ENCODE data around the gene GABRG3.

GABRG3 gene

GRCh38 chr15:27535445-27536129 is 564.6 kb downstream of the GABRG3 start:
- in situ Hi-C loops (cut with HindIII; ENCODE audit: low pct_ligation_motif_present, low pct_unique_long_range_greater_than_20kb, low sequenced_read_pairs), result no loop called here
- no peak for DNase-seq

GRCh38 chr15:27538325-27538724 is 567.3 kb downstream of the GABRG3 start:
- DNase-seq, result no peak
- in situ Hi-C loops (cut with HindIII; ENCODE audit: low pct_ligation_motif_present, low pct_unique_long_range_greater_than_20kb, low sequenced_read_pairs), result no loop called here

- in situ Hi-C loops (cut with HindIII; ENCODE audit: low pct_ligation_motif_present, low pct_unique_long_range_greater_than_20kb, low sequenced_read_pairs), result no loop called here
- DNase-seq, result no peak
These were observed 570.6 kb downstream of the GABRG3 start for GRCh38 chr15:27541581-27541980.

GRCh38 chr15:27545494-27546255 is 574.7 kb downstream of the GABRG3 start:
- in situ Hi-C loops (cut with HindIII; ENCODE audit: low pct_ligation_motif_present, low pct_unique_long_range_greater_than_20kb, low sequenced_read_pairs), result no loop called here
- DNase-seq, result peak; percentile 6

- in situ Hi-C loops (cut with HindIII; ENCODE audit: low pct_ligation_motif_present, low pct_unique_long_range_greater_than_20kb, low sequenced_read_pairs), result no loop called here
- DNase-seq, result peak; percentile 48
These were observed 578.8 kb downstream of the GABRG3 start for GRCh38 chr15:27549746-27550145.

DNA sequence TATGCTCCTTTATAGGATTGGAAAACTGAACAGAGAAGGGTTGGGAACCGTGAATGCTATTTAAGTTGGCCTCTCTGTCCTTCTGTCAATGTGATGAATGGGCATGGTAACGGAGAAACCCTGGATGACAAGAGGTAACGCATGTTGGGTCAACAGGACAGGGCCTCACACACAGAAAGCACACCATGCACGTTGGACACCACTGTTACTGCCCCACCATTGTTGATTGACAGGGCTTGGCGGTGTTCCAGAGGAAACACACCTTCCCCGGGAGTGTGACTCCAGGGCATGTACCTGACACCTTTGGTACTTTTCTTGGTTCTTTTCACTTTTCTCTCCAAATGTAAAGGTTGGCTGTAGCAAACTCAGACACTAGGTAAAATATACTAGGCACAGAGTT is 579.7 kb downstream of the GABRG3 start:
- in situ Hi-C loops (cut with HindIII; ENCODE audit: low pct_ligation_motif_present, low pct_unique_long_range_greater_than_20kb, low sequenced_read_pairs), result no loop called here

GRCh38 chr15:27561816-27562215 is 590.8 kb downstream of the GABRG3 start:
- in situ Hi-C loops (cut with HindIII; ENCODE audit: low pct_ligation_motif_present, low pct_unique_long_range_greater_than_20kb, low sequenced_read_pairs), result no loop called here
- DNase-seq, result no peak

More for the DNA sequence above, 579.7 kb downstream of the GABRG3 start:
- no peak for DNase-seq

DNA sequence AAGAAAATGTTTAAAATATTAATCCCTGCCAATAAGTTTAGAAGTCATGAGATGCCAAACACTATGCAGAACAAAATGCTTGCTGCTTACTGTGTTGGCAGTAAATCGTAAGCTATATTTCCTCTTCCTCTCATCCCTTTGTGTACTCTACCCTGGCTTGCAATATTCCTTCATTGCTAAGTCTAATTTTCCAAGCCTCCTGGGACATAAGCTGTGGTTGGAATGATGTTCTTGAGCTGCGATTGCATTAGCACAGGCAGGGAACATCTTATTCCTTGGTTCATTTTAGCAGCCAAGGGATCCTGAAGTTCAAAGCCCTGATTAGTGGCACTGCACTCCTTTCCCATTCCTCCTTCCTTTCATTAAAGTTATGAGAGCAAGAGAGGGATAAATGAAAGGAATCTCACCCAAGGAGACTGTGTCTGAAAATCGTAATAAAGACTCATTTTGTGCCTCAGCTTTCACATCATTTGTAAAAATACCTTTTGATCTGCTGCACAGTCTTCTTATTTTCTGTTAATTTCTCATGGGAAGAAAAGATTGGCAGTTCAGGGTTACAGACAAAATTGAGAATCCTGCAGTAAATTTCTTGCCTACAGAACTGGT is 592.9 kb downstream of the GABRG3 start:
- no peak for DNase-seq
- in situ Hi-C loops (cut with HindIII; ENCODE audit: low pct_ligation_motif_present, low pct_unique_long_range_greater_than_20kb, low sequenced_read_pairs), result no loop called here

GRCh38 chr15:27564656-27565055 is 593.7 kb downstream of the GABRG3 start:
- in situ Hi-C loops (cut with HindIII; ENCODE audit: low pct_ligation_motif_present, low pct_unique_long_range_greater_than_20kb, low sequenced_read_pairs), result no loop called here
- DNase-seq, result no peak

- DNase-seq, result no peak
- in situ Hi-C loops (cut with HindIII; ENCODE audit: low pct_ligation_motif_present, low pct_unique_long_range_greater_than_20kb, low sequenced_read_pairs), result no loop called here
These were observed 599.8 kb downstream of the GABRG3 start for GRCh38 chr15:27570746-27571145.

DNA sequence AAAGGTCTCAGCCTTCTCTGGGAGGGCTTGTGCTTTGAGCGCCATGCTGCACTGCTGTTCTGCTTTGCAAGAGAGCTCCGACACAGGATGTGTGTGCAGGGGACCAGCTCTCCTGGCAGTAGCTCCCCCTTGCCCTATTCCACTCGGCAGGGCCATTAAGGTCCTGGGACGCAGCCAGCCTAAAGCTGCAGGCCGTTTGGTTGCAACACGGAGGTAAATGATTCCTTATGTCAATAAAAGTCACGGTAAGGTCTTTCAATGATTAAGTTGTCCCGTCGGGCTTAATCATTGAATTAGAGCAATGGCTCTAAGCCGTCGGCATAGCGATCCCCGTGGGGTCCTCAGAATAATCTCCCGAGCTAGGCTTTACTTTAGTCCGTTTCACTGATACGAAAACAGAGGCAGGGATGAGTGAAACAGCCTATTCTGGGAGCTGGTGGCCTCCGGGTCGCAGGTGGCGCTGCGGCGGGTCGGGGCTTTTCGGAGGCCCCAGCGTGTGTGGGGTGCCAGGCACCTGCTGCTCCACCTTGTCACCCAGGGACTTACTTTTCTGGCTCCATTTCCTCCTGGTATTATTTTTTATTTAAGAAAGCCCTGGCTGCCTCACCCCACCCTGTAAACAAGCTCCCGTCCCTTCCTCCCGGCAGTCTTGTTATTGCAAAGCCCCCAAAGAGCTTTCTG is 603.0 kb downstream of the GABRG3 start:
- in situ Hi-C loops (cut with HindIII; ENCODE audit: low pct_ligation_motif_present, low pct_unique_long_range_greater_than_20kb, low sequenced_read_pairs), result no loop called here
- DNase-seq, result no peak

DNA sequence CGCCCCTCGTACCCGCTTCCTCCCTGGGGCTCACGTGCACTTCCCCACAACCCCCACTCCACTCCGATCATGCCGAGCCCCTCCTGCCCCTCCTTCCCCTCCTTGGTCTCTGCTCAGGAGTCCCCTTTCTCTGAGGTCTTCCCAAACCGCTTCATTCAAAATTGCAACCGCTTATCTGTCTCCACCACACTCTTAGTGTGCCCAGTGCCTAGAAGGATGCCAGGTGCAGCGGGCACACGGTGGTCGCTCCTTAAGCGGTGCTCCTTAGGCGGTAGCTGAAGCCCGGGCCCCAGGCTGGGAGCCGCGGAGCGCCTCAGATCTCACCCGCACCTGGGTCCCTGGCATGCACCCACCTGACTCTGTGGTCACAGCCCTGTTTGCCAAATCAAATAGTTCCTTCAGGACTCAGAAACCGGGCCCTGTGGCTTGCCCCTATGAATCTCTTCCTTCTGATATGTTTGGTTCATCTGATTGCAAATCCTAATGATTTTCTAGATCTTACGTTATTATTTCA is 603.6 kb downstream of the GABRG3 start:
- in situ Hi-C loops (cut with HindIII; ENCODE audit: low pct_ligation_motif_present, low pct_unique_long_range_greater_than_20kb, low sequenced_read_pairs), result no loop called here
- no peak for DNase-seq

DNA sequence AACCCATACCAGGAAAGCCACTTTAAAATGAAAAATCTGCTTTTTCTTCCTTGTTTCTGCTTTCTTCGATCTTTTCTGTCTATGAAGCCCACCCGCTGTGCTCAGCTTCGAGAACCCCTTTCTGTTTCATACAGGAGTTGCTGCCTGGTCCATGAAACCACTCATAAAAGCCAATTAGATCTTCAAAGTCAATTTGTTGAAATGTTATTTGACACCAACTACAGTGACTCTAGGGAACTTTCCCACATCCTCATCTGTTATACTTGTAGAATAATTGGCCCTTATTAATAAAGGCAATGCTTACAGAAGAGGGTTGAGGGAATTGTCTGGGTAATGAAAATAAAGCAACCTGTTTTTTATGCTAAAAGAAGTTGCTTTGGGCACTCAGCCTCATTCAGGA is 604.5 kb downstream of the GABRG3 start:
- no peak for DNase-seq
- in situ Hi-C loops (cut with HindIII; ENCODE audit: low pct_ligation_motif_present, low pct_unique_long_range_greater_than_20kb, low sequenced_read_pairs), result no loop called here

GRCh38 chr15:27576576-27576975 is 605.6 kb downstream of the GABRG3 start:
- DNase-seq, result no peak
- in situ Hi-C loops (cut with HindIII; ENCODE audit: low pct_ligation_motif_present, low pct_unique_long_range_greater_than_20kb, low sequenced_read_pairs), result no loop called here

DNA sequence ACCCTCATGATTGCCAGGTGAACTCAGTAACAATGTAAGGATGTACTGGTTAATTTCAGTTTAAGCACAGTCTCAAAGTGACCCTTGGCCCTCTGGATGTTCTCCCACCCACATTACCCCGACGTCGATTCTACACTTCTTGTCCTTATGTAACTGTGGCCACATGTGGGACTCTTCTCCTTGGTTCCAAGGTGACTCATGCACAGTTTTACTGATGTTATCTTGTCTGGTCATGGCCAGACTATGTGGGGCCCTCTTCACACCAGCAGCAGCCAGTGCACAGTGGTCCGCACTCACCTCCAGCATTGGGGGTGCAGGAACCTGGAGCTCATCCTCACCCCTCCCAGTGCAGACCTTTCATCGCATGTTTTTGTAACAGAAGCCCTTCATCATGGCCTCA is 608.8 kb downstream of the GABRG3 start:
- in situ Hi-C loops (cut with HindIII; ENCODE audit: low pct_ligation_motif_present, low pct_unique_long_range_greater_than_20kb, low sequenced_read_pairs), result no loop called here
- no peak for DNase-seq

DNA sequence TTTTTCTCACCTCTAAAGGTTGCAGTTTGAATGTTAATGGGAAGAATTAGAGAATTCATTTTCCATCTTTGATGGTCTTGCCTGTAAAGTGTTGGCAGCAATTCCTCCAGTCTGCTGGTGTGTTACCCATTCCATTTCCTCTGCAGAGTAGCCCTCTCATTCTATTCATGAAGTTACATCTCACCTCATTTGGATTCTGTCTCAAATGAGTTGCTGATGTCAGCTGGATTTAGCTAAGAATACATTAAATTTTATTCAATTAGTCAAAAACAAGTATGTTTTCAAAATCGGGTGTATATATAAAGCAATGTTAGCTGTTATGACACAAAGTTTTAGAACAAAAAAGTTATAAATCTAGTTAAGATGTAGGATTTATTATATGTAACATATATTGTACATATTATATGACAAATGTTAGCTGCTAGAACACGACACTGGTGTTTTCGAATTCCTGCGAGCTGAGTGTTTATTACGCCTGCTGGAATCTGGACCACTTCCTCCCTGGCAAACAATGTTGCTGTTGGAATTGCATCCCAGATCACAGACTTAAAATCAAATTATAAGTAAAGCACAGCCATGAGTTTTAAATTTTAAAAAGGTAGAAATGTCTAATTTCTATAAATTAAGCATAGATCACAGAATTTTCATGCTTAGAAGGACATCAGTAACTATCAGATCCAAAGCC is 611.9 kb downstream of the GABRG3 start:
- no peak for DNase-seq
- in situ Hi-C loops (cut with HindIII; ENCODE audit: low pct_ligation_motif_present, low pct_unique_long_range_greater_than_20kb, low sequenced_read_pairs), result no loop called here

- no peak for DNase-seq
- in situ Hi-C loops (cut with HindIII; ENCODE audit: low pct_ligation_motif_present, low pct_unique_long_range_greater_than_20kb, low sequenced_read_pairs), result no loop called here
These were observed 612.7 kb downstream of the GABRG3 start for GRCh38 chr15:27583651-27584050.

GRCh38 chr15:27585041-27585640 is 614.2 kb downstream of the GABRG3 start:
- in situ Hi-C loops (cut with HindIII; ENCODE audit: low pct_ligation_motif_present, low pct_unique_long_range_greater_than_20kb, low sequenced_read_pairs), result no loop called here
- DNase-seq, result no peak
